Measurements from ENCODE around the gene PELI2.
A peak's percentile ranks its signal among the peaks of the same experiment; 100 is the strongest.

The PELI2 gene

GRCh38 chr14:56115976-56116893 is 2.0 kb upstream of the PELI2 start (continued):
- no peak for TF ChIP-seq CSDC2 (CRISPR knock-in tag; IDR thresholded peaks at IDR 0.05)

GRCh38 chr14:56118611-56119181 is 485 bp downstream of the PELI2 start:
- ATAC-seq, result no peak
- TF ChIP-seq CSRNP3 (CRISPR knock-in tag; IDR thresholded peaks at IDR 0.05) (no peak), ZNF565 (CRISPR knock-in tag; conservative IDR thresholded peaks at IDR 0.05; ENCODE audit: low read depth) (no peak), OSR1 (CRISPR knock-in tag; IDR thresholded peaks at IDR 0.05) (no peak)

GRCh38 chr14:56119201-56119981 is 1.2 kb downstream of the PELI2 start:
- peak; percentile 43 for ATAC-seq
- TF ChIP-seq ZFP30 (CRISPR knock-in tag; IDR thresholded peaks at IDR 0.05), result no peak

GRCh38 chr14:56120091-56120691 is 2.0 kb downstream of the PELI2 start:
- no peak for TF ChIP-seq CREB5 (CRISPR knock-in tag; IDR thresholded peaks at IDR 0.05; ENCODE audit: low read depth)
- ATAC-seq, result peak; percentile 70

- no peak for ATAC-seq
- TF ChIP-seq GLIS3 (CRISPR knock-in tag; IDR thresholded peaks at IDR 0.05) (no peak), CREB5 (CRISPR knock-in tag; IDR thresholded peaks at IDR 0.05; ENCODE audit: low read depth) (no peak), ZNF70 (CRISPR knock-in tag; IDR thresholded peaks at IDR 0.05) (no peak), TOX (CRISPR knock-in tag; IDR thresholded peaks at IDR 0.05; ENCODE audit: borderline replicate concordance) (no peak), ZNF565 (CRISPR knock-in tag; conservative IDR thresholded peaks at IDR 0.05; ENCODE audit: low read depth) (no peak), ZFP3 (CRISPR knock-in tag; IDR thresholded peaks at IDR 0.05) (no peak)
Measured at GRCh38 chr14:56121816-56122215, 3.6 kb downstream of the PELI2 start.

- ATAC-seq, result no peak
- TF ChIP-seq SNAI2 (CRISPR knock-in tag; IDR thresholded peaks at IDR 0.05) (no peak), ZNF70 (CRISPR knock-in tag; IDR thresholded peaks at IDR 0.05) (no peak), RARB (CRISPR knock-in tag; IDR thresholded peaks at IDR 0.05) (no peak), ARNTL (CRISPR knock-in tag; IDR thresholded peaks at IDR 0.05; ENCODE audit: borderline replicate concordance, low read depth) (no peak), PATZ1 (CRISPR knock-in tag; IDR thresholded peaks at IDR 0.05; ENCODE audit: borderline replicate concordance) (no peak), OSR1 (CRISPR knock-in tag; IDR thresholded peaks at IDR 0.05) (no peak), ISL1 (CRISPR knock-in tag; IDR thresholded peaks at IDR 0.05) (no peak), GLIS3 (CRISPR knock-in tag; IDR thresholded peaks at IDR 0.05) (no peak), CREB5 (CRISPR knock-in tag; IDR thresholded peaks at IDR 0.05; ENCODE audit: low read depth) (no peak), TSHZ2 (CRISPR knock-in tag; IDR thresholded peaks at IDR 0.05) (no peak), ZC3H10 (CRISPR knock-in tag; IDR thresholded peaks at IDR 0.05) (no peak), ZNF8 (CRISPR knock-in tag; IDR thresholded peaks at IDR 0.05) (no peak), ESRRG (CRISPR knock-in tag; IDR thresholded peaks at IDR 0.05) (no peak), TOX (CRISPR knock-in tag; IDR thresholded peaks at IDR 0.05; ENCODE audit: borderline replicate concordance) (no peak), BACH2 (CRISPR knock-in tag; IDR thresholded peaks at IDR 0.05; ENCODE audit: borderline replicate concordance) (no peak)
Measured at GRCh38 chr14:56122301-56122700, 4.1 kb downstream of the PELI2 start.

Measured in SK-N-SH treated with all-trans-retinoic acid at 6 μM for 48 hours (cell line).